DMS 273 treated with DMSO at 0.1 percent for 48 hours (cell line): ENCODE data around the gene ATXN7L1.
"Not testable (repeated sequence)": the region's sequence is repeated elsewhere in the genome, so short reads cannot be mapped to it uniquely, and the experiment has no call there.

ENCODE experiments used
- DNase-seq: peaks from one replicate; lab custom pipeline; 2025; lab: John Stamatoyannopoulos, UW

ATXN7L1 gene

GRCh38 chr7:105802604-105803428 lies 73.6 kb downstream of the ATXN7L1 start:
- DNase-seq = no peak

GRCh38 chr7:105800849-105801534 lies 75.4 kb downstream of the ATXN7L1 start:
- no peak for DNase-seq

GRCh38 chr7:105800442-105800841 lies 76.0 kb downstream of the ATXN7L1 start:
- DNase-seq = no peak

GRCh38 chr7:105799677-105800076 lies 76.7 kb downstream of the ATXN7L1 start:
- DNase-seq = no peak

- no peak for DNase-seq
Observed at GRCh38 chr7:105799006-105799405, 77.4 kb downstream of the ATXN7L1 start.

GRCh38 chr7:105797652-105798051 lies 78.7 kb downstream of the ATXN7L1 start:
- DNase-seq = no peak

- no peak for DNase-seq
Observed at GRCh38 chr7:105796365-105796764, 80.0 kb downstream of the ATXN7L1 start.

GRCh38 chr7:105794741-105795729 lies 81.4 kb downstream of the ATXN7L1 start:
- DNase-seq = no peak

- DNase-seq = no peak
Observed at GRCh38 chr7:105792488-105793370, 83.7 kb downstream of the ATXN7L1 start.

- DNase-seq = no peak
Observed at GRCh38 chr7:105791926-105792325, 84.5 kb downstream of the ATXN7L1 start.

- no peak for DNase-seq
Observed at GRCh38 chr7:105790996-105791395, 85.4 kb downstream of the ATXN7L1 start.

GRCh38 chr7:105790452-105790851 lies 85.9 kb downstream of the ATXN7L1 start:
- DNase-seq = not testable (repeated sequence)

- DNase-seq = no peak
Observed at GRCh38 chr7:105788816-105789349, 87.5 kb downstream of the ATXN7L1 start.

- no peak for DNase-seq
Observed at GRCh38 chr7:105788356-105788755, 88.0 kb downstream of the ATXN7L1 start.

- no peak for DNase-seq
Observed at GRCh38 chr7:105787793-105788192, 88.6 kb downstream of the ATXN7L1 start.

- DNase-seq = no peak
Observed at GRCh38 chr7:105786520-105787470, 89.6 kb downstream of the ATXN7L1 start.

GRCh38 chr7:105782391-105783042 lies 93.9 kb downstream of the ATXN7L1 start:
- DNase-seq = no peak

GRCh38 chr7:105779856-105780780 lies 96.3 kb downstream of the ATXN7L1 start:
- no peak for DNase-seq
